Measurements from ENCODE around the gene KIRREL3.
"Not testable (repeated sequence)": the region's sequence is repeated elsewhere in the genome, so short reads cannot be mapped to it uniquely, and the experiment has no call there.

The KIRREL3 gene

DNA sequence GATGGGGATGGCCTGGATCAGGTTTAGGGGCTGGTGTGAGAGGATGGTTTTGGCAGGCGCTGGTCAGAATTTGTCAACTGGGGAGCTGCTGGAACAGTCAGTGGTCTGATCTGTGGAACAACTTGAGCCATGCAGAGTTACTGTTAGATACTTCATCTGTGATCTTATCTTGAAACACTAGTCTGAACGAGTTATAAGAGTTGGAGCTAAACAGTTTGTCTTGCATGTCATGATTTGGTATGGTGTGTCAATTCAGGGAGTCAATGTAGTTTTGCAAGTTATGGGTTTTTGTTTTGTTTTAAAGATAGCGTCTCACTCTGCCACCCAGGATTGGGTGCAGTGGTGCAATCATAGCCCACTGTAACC, 591.0 kb downstream of the KIRREL3 start:
- DNase-seq = no peak

DNA sequence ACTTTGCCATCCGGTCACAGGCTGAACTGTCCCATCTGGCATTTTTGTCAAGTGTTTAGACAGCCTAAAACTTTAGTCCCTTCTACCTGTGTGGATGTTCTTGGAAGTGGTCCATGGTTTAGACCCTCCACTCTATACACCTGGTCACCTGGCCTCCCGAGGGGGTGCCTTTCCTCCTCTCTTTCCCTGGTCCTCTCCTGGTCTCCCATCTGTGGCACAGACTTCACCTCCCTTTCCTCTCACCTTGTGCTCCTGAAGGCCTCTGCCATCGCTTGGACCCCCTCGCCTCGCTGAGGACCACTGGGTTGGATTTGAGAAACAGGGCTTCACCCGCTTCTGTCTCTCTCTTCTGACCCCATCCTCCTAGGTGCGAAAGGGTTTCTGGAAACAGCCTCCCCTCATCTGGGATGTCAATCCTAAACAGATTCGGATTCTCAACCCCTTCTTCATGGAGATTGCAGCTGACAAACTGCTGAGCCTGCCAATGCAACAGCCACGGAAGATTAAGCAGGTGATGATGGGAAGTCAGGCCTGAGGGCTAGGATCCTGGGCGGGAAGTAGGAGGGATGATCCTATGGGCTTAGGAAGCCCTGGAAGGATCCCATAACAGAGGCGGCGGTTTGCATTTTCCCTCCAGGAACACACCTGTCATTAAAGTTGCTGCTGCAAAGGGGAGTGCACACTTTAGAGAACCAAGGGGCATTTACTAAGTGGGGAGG, 591.5 kb downstream of the KIRREL3 start:
- no peak for DNase-seq

DNA sequence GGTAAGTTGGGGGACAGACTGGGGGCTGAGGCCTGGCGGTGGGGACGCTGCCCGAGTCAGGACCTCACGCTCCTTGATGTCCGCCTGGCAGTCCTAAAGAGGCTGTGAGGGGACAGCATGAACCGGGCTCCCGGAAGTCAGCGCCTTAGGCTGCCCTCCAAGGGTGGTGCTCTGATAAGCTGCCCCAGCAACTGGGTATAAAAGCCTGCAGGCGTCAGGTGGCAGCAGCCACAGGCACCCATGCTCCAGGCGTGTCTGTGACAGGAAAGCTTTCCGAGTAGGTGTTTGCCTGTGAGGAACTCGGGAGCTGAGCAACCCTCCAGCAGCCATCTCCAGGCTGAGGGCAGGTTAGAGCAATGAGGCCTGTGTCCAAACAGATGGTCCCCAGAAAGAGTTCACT, 592.1 kb downstream of the KIRREL3 start:
- DNase-seq = no peak

DNA sequence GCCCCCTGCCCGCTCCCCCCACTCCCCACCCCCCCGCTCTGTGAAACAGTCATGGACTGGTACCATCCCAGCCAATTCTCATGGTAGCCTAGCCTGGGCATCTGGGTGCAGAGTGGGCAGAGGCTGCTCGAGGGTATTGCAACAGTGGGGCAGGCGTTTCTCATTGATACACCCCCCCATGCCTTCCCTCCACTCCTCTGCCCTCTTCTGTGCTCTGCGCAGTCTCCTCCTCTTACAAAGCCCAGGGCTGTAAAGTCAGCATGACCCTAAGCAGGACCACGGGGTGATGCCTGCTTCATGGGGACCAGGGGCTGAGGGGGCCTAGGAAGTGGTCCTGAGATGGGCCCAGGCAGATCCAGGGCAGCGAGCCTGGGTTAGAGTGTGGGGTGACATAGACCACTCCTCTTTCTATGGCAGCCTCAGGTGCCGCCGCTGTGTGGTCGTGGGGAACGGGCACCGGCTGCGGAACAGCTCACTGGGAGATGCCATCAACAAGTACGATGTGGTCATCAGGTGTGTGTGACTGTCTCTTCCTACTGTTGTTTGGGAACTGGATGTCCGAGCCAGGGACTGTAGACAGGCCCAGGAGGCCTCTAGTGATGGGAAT, 592.8 kb downstream of the KIRREL3 start:
- DNase-seq = no peak

DNA sequence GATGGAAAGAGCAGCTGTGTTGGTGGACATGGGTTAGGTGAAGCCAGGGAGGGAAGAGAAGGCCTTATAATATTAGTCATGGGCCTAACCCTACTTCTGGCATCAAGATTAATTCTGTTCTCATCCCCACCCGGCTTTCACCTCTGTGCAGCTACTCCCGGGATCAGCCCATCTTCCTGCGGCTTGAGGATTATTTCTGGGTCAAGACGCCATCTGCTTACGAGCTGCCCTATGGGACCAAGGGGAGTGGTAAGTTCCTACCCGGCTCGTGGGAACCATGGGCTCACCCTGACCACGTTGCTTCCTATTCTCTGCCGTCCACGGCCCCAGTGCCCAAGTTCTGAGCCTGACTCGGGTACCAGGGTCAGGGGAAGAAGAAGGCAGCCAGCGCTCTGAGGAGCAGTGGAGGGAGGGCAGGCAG, 593.5 kb downstream of the KIRREL3 start:
- no peak for DNase-seq

DNA sequence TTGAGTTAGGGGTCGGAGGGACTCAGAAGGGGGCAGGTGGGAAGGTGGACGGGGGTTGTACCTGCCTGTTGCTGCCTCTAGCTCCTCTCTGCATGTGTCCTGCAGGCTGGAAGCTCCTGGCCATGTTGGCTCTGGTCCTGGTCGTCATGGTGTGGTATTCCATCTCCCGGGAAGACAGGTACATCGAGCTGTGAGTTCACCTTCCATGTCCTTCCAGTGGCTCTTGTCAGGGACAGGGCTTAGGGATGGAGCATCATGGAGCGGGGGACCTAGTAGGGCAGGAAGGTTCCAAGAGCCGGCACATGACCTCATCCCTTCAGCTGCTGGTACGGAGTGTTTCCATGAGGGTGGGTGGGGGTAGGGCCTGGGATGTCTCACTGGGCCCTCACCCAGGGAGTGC, 594.2 kb downstream of the KIRREL3 start:
- DNase-seq = no peak

DNA sequence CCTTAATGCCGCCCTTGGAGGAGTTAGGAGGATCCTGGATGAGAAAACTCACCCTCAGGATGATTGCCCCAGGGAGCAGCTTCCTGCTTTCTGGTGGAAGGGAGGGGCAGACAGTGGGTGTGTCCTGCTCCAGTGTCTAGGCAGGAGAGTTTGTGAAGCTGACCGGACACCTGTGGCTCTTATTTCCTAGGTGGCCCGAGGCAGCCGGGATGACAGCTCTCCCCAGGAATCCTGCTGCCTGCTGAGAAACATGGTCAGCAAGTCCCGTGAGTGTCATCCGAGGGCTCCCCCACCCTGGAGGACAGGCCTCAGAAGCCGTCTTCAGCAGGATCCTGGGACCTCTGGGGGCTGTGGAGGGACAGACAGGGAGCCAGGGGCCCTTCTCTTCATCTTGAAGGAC, 594.7 kb downstream of the KIRREL3 start:
- DNase-seq = no peak

DNA sequence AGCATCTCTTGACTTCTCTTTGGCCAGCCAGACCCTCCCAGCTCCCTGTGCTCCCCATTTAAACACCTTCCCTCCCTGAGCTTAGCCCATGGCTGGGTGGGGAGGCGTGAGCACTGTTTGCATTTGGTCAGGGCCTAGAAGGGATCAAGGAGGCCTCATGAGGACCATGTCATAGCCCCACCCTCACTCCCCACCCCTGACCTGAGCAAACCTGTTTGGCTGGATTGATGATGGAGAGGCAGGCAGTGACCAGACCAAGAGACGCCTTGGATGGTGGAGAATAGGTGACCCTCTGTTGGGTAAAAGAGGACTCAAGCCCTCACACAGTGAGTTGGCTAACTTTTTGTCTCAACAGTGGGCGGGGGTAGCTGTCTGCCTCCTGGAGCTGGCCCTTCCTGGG, 595.2 kb downstream of the KIRREL3 start:
- DNase-seq = no peak

DNA sequence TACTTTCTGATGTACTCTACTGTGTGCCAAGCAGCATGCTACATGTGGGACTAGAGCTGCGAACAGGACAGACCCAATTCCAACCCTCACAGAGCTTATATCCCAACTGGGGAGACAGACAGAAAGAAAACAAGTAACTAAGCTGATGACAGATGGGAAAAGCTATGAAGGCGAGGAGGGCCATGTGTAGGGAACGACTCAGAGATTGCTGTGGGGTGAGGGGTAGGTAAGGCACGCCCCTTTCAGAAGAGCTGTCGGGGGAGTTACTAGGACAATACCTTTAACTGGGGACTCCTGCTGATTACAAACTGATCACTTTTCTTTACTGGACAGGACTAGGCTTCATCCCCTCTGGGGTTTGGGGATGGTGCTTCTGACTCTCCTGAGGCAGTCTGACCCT, 596.2 kb downstream of the KIRREL3 start:
- DNase-seq = no peak

DNA sequence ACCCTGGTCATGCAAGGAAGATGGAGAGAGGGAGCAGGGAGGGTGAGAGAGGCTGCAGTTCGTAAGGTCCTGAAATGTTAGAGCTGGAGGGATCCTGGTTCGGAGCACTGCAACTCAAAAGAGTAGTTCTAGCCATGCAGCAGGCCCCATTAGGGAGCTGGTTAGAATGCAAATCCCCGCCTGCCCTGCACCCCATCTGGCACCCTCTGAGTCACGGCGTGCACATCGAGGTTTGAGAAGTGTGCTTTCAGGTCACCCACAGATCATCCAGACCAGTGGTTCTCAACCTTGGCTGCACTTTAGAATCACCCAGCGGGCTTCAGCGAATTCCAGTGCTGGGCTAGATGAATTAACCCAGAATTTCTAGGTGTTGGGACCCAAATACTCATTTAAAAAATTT, 596.9 kb downstream of the KIRREL3 start:
- no peak for DNase-seq

DNA sequence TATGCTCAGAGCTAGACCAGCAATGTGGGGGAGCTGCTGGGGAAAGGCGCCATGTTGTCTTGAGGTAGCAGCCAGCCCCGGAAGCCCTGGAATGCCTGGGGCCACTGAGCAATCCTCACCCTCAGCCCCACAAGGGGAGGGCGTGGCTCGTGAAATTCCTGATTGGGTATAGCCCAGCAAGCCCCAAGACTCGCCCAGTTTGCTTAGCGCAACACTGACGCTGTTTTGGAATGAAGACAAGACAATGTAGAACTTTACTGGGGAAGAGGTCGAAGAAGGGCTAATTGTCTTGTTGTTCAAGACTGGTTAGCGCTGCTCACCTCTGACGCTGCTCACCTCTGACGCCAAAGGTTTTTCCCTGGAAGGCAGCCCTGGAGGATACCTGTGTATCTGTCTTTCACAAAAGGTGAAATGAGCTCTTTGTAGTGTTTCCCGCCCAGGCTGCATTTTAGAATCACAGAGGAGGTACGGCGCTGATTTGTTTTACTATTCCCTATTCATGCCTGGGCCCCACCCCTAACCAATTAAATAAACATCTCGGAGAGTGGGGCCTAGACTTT, 597.5 kb downstream of the KIRREL3 start:
- DNase-seq = no peak

DNA sequence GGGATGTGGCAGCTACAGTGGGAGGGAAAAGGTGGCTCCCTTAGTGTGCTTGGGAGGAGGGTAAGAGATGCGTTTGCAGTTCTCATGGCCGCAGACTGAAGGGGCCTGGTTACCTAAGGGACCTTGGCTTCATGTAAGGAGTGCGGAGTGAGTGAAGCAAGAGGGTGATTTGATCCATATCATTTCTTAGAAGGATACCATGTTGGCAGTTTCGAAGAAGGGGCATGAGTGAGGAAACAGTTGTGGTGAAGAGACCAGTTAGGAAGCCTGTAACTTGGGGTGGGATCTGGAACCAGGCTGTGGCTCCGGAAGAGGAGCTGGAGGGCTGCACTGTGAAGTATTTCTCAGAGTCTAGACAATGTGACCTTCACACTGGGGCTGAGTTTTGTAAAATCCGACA, 600.1 kb downstream of the KIRREL3 start:
- DNase-seq = no peak

DNA sequence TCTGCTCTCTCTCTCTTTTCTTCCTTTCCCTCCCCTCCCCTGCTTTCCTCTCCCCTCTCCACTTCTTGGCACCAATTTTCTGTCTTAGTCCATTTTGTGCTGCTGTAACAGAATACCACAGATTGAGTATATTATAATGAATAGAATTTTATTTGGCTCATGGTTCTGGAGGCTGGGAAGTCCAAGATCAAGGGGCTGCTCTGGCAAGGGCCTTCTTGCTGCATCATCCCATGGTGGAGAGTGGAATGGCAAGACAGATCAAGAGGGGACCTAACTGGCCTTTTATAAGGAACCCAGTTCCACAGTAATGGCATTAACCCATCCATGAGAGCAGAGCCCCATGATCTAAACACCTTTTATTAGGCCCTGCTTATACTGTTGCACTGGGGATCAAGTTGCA, 600.6 kb downstream of the KIRREL3 start:
- no peak for DNase-seq

DNA sequence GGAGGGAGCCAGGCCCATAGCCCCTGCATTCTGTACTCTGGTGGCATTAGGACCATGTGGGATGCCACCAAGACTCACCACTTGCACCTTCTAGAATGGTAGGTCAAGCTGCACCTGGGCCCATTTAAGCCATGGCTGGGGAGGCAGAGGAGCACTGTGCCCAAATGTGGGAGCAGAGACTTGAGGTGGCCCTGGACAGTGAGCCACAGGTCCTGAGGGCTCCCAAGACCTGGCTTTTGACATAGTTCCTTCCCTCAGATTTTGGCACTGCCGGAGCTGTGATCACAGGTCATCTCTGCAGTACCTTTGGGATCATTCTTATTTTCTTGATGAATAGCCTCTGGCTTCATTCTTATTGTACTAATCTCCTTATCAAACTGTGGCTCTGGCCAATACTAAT, 601.8 kb downstream of the KIRREL3 start:
- DNase-seq = no peak

DNA sequence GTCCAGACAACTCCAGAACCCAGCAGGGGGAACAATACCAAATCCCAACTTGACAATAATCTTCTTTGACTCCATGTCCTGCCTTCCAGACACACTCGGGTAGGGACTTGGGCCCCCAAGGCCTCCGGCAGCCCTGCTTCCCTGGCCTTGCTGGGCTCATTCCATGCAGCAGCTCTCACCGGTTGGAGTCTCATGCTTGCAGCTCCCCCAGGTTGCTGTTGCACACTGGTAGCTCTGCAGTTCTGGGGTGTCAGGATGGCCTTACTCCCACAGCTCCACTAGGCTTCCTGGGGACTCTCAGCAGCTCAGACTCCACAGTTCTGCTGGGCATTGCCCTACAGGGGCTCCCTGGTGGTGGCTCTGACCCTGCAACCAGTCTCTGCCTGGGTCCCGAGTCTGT, 602.3 kb downstream of the KIRREL3 start:
- no peak for DNase-seq

DNA sequence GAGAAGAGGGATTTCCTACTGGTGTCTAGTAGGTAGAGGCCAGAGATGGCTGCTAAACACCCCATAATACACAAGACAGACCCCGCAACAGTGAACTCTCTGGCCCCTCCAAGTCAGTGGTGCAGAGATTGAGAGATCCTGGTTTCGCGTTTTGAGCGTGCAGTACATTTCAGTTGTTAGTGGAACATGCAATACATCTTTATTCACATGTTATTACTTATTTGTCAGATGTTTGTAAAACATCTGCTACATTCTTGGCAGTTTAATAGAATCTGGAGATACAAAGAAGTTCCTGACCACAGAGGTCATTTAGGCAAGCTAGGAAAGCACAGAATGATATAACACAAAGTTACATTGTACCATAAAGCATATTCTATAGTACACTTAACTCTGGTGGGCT, 603.6 kb downstream of the KIRREL3 start:
- DNase-seq = no peak

DNA sequence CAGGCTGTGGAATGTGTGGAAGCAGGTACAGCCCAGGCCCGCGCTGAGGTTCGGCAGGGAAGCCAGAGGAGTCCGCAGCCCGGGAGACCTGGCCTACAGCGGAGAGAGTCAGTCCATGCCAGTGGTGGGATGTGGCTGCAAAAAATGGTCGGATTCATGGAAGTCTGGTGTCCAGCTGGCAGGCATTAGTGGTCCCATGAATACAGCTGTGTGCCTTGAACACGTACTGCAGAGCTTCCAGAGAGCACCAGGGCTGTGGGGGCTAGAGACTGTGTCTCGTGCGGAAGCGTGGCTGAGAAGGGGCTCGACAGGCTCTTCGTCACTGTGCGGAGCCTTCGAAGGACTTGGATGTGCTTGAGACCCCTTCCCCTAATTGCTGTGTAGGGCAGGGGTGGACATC, 604.3 kb downstream of the KIRREL3 start:
- not testable (repeated sequence) for DNase-seq

DNA sequence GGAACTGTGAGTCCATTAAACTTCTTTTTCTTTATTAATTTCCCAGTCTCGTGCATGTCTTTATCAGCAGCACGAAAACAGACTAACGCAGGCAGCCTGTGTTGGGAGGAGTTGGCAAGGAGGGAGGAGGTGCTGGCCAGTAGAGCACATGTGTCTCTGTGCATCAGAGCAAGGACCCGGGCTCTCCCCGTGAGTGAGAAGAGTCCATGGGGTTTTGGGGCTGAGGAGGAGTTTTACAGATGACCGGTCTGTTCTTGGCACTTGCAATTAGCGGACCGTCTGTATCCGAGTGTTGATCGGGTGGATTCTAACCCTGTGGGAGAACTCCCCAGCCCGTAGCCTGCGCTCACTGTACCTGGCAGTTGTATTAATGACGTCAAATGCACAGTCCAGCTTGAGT, 604.8 kb downstream of the KIRREL3 start:
- DNase-seq = not testable (repeated sequence)

DNA sequence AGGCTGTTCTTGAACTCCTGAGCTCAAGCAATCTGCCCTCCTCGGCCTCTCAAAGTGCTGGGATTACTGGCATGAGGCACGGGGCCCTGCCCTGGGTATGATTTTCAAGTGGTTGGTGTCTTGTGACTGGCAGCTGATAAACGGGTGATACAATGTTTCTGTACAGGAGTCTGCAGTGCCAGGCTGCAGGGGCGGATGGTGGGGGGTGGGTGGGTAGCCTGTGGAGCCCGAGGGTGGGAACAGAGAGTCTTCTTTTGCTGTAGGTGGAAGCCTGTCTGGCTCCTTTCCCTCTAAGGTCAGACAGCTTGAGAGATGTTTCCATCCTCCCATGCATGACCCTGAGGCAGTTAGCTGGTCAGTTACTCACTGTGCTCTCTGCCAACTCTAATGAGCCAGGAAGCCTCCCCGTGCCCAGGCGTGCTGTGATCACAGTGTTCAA, 605.9 kb downstream of the KIRREL3 start:
- not testable (repeated sequence) for DNase-seq

DNA sequence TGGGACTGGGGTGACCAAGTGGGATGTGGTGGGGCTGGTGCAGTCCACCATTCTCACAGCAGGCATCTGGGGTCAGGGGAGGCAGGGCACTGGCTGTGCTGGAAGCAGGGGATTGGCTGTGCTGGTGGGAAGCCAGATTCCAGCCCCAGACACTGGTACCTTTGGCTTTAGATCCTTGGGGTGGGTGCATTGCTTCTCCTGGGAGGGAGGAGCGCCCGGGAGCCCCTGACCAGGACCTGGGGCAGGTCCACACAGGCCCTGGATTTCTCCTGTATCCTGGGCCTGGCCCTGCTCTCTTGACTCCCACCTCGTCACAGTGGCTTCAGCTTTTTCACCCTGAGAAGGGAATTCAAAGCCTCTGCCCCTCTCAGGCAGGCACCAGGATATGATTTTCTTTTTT, 606.5 kb downstream of the KIRREL3 start:
- DNase-seq = no peak

DNA sequence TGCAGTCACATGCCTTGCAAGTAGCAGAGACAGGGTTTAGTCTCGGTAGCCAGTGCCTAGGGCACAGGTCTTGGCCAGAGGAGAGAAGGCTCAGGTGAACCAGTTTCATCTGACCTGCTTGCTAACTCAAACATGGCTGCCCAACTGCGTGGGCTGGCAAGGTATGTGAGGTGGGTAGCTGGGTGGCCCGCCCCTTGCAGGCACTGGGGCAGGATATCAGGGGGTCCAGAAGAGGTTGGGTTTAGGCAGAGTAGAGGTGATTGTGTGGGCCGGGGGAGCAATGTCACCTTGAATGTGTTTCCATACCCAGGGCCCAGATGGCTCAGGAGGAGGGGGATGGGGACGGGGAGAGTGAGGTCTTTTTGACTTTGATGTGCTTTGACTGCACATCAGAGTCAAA, 607.4 kb downstream of the KIRREL3 start:
- DNase-seq = no peak

DNA sequence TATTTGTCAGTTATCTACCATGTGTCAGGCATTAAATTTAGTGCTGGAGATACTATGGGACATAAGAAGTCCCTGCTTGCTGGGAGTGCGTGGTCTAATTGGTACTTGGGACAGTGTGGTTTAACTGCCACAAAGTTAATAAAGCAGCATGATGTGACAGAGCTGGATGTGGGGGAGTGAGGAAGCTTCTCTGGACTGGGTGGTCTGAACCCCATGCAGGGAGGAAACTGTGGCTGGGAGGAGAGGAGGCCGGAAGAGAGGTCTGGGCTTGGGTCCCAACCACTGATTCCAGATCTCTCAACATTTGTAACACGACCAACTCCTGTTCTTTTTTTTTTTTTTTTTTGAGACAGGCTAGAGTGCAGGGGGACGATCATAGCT, 607.9 kb downstream of the KIRREL3 start:
- DNase-seq = no peak

DNA sequence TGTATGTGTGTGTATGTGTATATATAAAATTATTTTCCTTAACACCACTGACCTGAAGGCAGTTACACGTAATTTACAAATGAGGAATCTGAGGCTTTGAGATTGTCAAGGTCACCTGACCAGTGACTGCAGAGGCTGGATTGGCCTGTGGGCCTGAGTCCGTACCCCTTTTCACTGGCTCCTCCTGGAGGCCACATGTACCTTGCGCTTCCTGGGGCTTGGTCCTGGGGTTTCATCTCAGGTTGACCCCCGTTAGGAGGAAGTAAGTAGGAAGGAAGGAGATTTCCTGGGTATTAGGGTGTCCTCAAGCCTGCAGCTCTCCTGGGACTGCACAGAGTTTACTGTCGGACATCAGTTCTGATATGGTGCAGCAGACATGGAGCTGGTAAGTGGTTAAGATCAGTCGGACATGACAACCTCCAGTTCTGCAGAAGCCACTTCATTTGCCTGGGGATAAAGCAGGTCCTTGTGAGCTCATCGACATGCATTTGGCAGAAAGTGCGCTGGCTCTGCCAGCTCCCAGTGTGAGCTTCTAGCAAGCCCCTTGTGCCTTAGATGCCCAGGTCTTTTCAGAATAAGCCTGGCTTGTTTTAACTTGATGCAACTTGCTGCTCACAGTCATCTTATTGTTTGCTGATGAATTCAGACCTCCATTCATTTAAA, 608.5 kb downstream of the KIRREL3 start:
- DNase-seq = no peak

DNA sequence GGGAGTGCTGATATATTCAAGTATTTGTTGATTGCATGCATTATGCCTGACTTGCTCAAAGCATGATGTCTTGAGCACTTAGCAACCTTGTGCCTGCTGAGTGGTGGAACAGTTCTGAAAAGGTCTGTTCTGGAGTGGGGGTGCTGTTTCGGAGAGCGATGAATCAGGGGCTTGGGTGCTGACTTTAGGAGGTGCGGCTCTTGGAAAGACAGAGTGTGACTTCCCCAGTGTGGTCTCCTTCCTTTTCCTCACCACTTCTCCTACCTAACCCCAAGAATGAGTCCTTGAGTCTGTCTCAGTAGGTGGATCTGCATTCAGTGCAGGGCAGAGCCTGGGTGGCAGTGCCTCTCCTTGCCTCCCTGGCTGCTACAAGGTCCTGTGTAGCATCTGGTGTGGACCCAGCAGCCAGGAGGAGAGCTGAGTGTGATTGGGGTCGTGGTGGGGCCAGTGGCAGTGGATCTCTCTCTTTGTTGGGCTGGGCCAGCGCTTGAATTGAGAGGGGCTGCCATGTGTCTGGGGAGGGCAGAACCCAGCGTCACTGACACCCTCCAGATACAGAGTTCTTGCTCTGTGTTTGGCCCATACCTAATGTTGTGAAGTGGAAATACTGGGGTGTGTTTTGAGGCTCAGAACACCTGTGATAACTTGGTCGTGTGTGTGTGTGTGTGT, 609.1 kb downstream of the KIRREL3 start:
- no peak for DNase-seq
